ENCODE measurements around the gene SSBP3.

GRCh38 chr1:54311506-54311905 is 94.7 kb downstream of the SSBP3 start:
- TF ChIP-seq POLR2A (IDR thresholded peaks at IDR 0.05; ENCODE audit: low read depth), result no peak
- TF ChIP-seq, protein P1, sequence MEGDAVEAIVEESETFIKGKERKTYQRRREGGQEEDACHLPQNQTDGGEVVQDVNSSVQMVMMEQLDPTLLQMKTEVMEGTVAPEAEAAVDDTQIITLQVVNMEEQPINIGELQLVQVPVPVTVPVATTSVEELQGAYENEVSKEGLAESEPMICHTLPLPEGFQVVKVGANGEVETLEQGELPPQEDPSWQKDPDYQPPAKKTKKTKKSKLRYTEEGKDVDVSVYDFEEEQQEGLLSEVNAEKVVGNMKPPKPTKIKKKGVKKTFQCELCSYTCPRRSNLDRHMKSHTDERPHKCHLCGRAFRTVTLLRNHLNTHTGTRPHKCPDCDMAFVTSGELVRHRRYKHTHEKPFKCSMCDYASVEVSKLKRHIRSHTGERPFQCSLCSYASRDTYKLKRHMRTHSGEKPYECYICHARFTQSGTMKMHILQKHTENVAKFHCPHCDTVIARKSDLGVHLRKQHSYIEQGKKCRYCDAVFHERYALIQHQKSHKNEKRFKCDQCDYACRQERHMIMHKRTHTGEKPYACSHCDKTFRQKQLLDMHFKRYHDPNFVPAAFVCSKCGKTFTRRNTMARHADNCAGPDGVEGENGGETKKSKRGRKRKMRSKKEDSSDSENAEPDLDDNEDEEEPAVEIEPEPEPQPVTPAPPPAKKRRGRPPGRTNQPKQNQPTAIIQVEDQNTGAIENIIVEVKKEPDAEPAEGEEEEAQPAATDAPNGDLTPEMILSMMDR (IDR thresholded peaks at IDR 0.05), result no peak
